Esophagus muscularis mucosa (tissue), 4 donors: ENCODE measurements around the gene TMCO4. TPM values are rescaled to one million over a fixed set of nuclear protein-coding genes. Genes with fewer than 3 reads are reported as not detected.

Source experiments
- DNase-seq: peaks from one replicate; pipeline ENCODE4 v3.0.0-alpha.2; 2017; ENCODE audit errors: extremely low spot score
- H3K27ac ChIP-seq, 4 donors: fragments of 200-600 bp; sonication (generic); replicated peaks in 1 of 4; 1 replicate in 3 of 4; 2 replicates in 1 of 4; pipeline ENCODE4 v1.5.1; 2016 to 2019; ENCODE audit warnings: mild to moderate bottlenecking in 1 of 4
- H3K27me3 ChIP-seq, 4 donors: fragments of 200-600 bp; sonication (generic); one replicate each; pipeline versions ENCODE4 v1.5.1 to v1.6.0; 2016 to 2019
- H3K36me3 ChIP-seq, 4 donors: fragments of 200-600 bp; sonication (generic); one replicate each; pipeline ENCODE4 v1.5.1; 2016 to 2019
- H3K4me1 ChIP-seq, 4 donors: fragments of 200-600 bp; sonication (generic); one replicate each; pipeline ENCODE4 v1.5.1; 2016 to 2019
- H3K4me3 ChIP-seq, 4 donors: fragments of 200-600 bp; sonication (generic); 1 replicate in 2 of 4; 2 replicates in 2 of 4; pipeline ENCODE4 v1.5.1; 2016 to 2019; ENCODE audit warnings: mild to moderate bottlenecking in 4 of 4, moderate library complexity in 1 of 4
- H3K9me3 ChIP-seq, 4 donors: fragments of 200-600 bp; sonication (generic); 1 replicate in 3 of 4; 2 replicates in 1 of 4; pipeline ENCODE4 v1.5.1; 2016 to 2019
- EP300 ChIP-seq: sonication (generic); formaldehyde crosslinking; IDR thresholded peaks from one replicate; pipeline ENCODE4 v1.6.1; 2017; ENCODE audit warnings: antibody characterized with exemption
- POLR2A ChIP-seq: fragments of 450-650 bp; IDR thresholded peaks from one replicate; pipeline ENCODE4 v1.6.1; 2017; ENCODE audit warnings: antibody characterized with exemption, moderate library complexity, mild to moderate bottlenecking, low read depth
- POLR2AphosphoS5 ChIP-seq, 2 donors: sonication (generic); formaldehyde crosslinking; IDR thresholded peaks; one replicate each; pipeline ENCODE4 v1.6.1; 2017; ENCODE audit warnings: antibody characterized with exemption in 2 of 2
- WGBS: methylation state at CpG from one replicate; pipeline ENCODE4 v1.1.5; 2018; 5-methylcytosine and 5-hydroxymethylcytosine counted together
- intact Hi-C: fragments of 100-400 bp; cut with DNase I; formaldehyde crosslinking; loops from one replicate; pipeline ENCODE4 v1.15.1; 2023
- total RNA-seq, 4 donors: library from RNA; depleted of rRNA; stranded (reverse); fragments of >200 nt; gene quantifications; one replicate each; pipeline versions ENCODE4 v1.1.0 to v1.2.1, GENCODE V29; 2016
- TF ChIP-seq, protein P1 (sequence below), 3 experiments: fragments of 200-600 bp in 2 of 3; fragments of 450-650 bp in 1 of 3; sonication (generic) in 2 of 3; IDR thresholded peaks; one replicate each; pipeline ENCODE4 v1.5.1; 2017 to 2019; ENCODE audit warnings: antibody characterized with exemption in 3 of 3, mild to moderate bottlenecking in 2 of 3, moderate library complexity in 1 of 3

Gene TMCO4
- total RNA-seq, 4 donors from 2014 or later, result 20.8 to 34.4 (median 25.8) TPM

DNA sequence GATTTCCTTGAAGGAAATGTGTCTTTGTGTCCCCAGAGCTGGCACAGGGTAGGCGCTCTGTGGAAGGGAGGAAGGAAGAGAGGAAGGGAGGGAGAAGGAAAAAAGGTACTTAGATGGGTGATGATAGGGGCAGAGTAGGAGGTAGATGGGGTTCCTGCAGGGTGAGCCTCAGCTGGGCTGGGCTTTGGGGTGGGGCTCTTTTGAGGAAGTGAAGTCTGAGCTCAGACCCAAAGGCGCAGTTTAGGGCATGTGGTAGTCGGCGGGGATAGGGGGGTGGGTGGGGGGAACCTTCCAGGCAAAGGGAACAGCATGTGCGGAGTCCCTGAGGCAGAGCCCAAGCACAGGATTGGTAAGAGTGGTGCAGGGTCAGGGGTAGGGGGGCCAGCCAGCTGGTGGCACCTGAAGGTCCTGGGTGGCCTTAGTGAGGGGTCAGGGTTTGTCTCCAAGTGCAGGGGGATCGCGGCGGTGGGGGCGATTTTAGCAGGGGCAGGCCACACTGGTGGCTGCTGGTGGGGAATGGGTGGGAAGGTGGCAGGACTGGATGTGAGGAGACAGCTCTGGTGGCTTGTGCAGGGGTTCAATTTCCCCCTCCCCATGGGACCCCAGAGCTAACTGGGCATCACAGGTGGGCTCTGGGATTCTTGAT is 143.5 kb downstream of the TMCO4 start:
- 93% methylated on average over 9 of the region's 9 CpGs for WGBS

DNA sequence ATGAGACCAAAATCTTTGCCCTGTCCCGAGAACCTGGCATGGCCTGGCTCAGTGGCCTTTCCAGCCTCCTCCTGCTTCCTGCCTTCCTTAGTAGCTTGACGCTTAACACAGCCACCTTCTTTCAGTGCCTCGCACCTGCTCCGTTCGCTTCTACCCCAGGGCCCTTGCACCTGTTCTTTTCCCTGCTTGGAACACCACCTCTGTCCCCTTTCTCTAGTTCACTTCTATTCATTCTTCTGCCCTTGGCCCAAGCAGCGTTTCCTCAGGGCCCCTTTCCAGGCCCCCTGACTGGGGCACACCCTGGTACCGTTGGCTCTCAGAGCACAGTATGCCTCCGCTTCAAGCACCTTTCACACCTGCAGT is 144.0 kb downstream of the TMCO4 start:
- Histone ChIP-seq H3K4me3 (no peak overlapping the region), H3K36me3 (peaks cover 0 to 51% (median 48%) of the 10 kb centered on the region in 4 donors), H3K9me3 (no peaks in the 10 kb centered on the region), H3K27ac (peak overlapping the region; percentile 97 to 99 (median 98)), H3K27me3 (no peaks in the 10 kb centered on the region), H3K4me1 (peaks cover 33 to 78% (median 67%) of the 10 kb centered on the region in 4 donors)
- DNase-seq, result no peak
- TF ChIP-seq, protein P1, sequence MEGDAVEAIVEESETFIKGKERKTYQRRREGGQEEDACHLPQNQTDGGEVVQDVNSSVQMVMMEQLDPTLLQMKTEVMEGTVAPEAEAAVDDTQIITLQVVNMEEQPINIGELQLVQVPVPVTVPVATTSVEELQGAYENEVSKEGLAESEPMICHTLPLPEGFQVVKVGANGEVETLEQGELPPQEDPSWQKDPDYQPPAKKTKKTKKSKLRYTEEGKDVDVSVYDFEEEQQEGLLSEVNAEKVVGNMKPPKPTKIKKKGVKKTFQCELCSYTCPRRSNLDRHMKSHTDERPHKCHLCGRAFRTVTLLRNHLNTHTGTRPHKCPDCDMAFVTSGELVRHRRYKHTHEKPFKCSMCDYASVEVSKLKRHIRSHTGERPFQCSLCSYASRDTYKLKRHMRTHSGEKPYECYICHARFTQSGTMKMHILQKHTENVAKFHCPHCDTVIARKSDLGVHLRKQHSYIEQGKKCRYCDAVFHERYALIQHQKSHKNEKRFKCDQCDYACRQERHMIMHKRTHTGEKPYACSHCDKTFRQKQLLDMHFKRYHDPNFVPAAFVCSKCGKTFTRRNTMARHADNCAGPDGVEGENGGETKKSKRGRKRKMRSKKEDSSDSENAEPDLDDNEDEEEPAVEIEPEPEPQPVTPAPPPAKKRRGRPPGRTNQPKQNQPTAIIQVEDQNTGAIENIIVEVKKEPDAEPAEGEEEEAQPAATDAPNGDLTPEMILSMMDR (IDR thresholded peaks at IDR 0.05), result no peak
- no peak for TF ChIP-seq POLR2AphosphoS5 (IDR thresholded peaks at IDR 0.05)
- TF ChIP-seq POLR2A, result no peak
- no peak for TF ChIP-seq EP300
- WGBS, result 87% methylated on average over 8 of the region's 8 CpGs
- intact Hi-C loops, result no loop called here

More for the DNA sequence above, 143.5 kb downstream of the TMCO4 start:
- H3K27me3 ChIP-seq, result no peaks in the 10 kb centered on the region
- peak overlapping the region; percentile 97 to 99 (median 98) for H3K27ac ChIP-seq
- intact Hi-C loops, result no loop called here
- H3K9me3 ChIP-seq, result no peaks in the 10 kb centered on the region
- H3K36me3 ChIP-seq, result peaks cover 0 to 51% (median 48%) of the 10 kb centered on the region in 4 donors
- no peak overlapping the region for H3K4me3 ChIP-seq
- TF ChIP-seq EP300 (no peak), POLR2A (no peak), POLR2AphosphoS5 (IDR thresholded peaks at IDR 0.05) (no peak)
- TF ChIP-seq, protein P1 (IDR thresholded peaks at IDR 0.05), result no peak
- H3K4me1 ChIP-seq, result peaks cover 28 to 72% (median 62%) of the 10 kb centered on the region in 4 donors
- DNase-seq, result no peak

DNA sequence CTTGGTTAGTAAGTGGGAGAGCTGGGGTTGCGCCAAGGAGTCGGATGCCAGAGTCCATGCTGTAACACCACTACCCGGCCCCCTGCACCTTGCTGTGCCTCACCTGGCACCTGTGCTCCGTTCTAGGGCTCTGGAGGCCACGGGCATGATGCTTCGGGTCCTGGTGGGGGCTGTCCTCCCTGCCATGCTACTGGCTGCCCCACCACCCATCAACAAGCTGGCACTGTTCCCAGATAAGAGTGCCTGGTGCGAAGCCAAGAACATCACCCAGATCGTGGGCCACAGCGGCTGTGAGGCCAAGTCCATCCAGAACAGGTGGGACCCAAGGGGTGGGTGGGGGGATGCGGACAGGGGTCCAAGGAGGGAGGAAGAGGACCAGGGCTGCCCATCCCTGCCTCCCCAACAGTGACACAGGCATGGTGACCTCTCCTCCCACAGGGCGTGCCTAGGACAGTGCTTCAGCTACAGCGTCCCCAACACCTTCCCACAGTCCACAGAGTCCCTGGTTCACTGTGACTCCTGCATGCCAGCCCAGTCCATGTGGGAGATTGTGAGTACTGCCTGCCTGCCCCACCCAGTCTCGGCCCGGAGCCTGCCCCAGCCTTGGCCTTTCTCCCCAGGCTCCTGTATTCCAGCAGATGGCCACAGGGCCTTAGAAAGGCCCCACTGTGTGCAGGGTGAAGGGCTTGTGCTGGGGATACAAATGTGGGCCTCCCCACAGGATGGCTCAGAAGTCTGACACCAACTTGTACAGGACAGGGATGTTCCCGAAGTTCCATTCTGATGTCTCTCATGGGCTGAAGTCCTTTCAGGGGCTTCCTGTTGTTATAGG is 144.6 kb downstream of the TMCO4 start:
- Histone ChIP-seq H3K4me1 (peaks cover 39 to 81% (median 72%) of the 10 kb centered on the region in 4 donors), H3K27me3 (no peaks in the 10 kb centered on the region), H3K4me3 (no peak overlapping the region), H3K27ac (peak overlapping the region; percentile 97 to 99 (median 98)), H3K9me3 (no peaks in the 10 kb centered on the region), H3K36me3 (peaks cover 0 to 51% (median 48%) of the 10 kb centered on the region in 4 donors)
- TF ChIP-seq POLR2A, result no peak
- no peak for TF ChIP-seq EP300
- no peak for TF ChIP-seq POLR2AphosphoS5 (IDR thresholded peaks at IDR 0.05)
- TF ChIP-seq, protein P1 (IDR thresholded peaks at IDR 0.05), result no peak
- intact Hi-C loops, result no loop called here
- no peak for DNase-seq
- WGBS, result 72% methylated on average over 9 of the region's 15 CpGs

DNA sequence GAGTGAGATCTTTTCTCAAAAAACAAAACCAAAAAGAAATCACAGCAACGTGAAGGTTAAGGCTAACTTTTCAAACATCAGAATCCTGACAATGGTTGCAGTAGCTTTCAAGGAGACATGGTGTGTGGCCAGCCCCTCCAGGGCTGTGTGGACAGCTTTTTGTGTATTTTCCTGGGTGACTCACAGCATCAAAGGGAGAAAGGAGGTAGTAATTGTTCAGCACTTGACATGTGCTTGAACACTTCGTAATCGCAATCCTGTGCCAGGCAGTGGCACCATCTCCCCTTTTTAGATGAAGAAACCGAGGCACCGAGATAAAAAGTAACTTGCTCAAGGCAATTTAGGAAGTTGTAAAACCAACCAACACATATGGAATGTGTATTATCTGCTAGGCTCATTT is 145.3 kb downstream of the TMCO4 start:
- DNase-seq, result no peak
- 56% methylated on average over 5 of the region's 5 CpGs for WGBS
- TF ChIP-seq EP300 (no peak), POLR2A (no peak), POLR2AphosphoS5 (IDR thresholded peaks at IDR 0.05) (no peak)
- TF ChIP-seq, protein P1 (IDR thresholded peaks at IDR 0.05), result no peak
- Histone ChIP-seq H3K9me3 (no peaks in the 10 kb centered on the region), H3K27me3 (no peaks in the 10 kb centered on the region), H3K36me3 (peaks cover 0 to 51% (median 48%) of the 10 kb centered on the region in 4 donors), H3K4me1 (peaks cover 43 to 81% (median 72%) of the 10 kb centered on the region in 4 donors), H3K27ac (peak overlapping the region; percentile 97 to 99 (median 98)), H3K4me3 (no peak overlapping the region)
- intact Hi-C loops, result no loop called here
